H1 (cell line): ENCODE measurements around the gene MGAT4B. TPM values are rescaled to one million over a fixed set of nuclear protein-coding genes. Genes with fewer than 3 reads are reported as not detected.

Experiments
- CTCF ChIA-PET: fragments of 300-600 bp; sonication (Branson Sonifier 250); formaldehyde crosslinking; loops from one replicate; lab custom pipeline; 2021; ENCODE audit not compliant: partially characterized antibody; lab: Charles Lee
- POLR2A ChIA-PET: fragments of 300-600 bp; sonication (Branson Sonifier 250); formaldehyde crosslinking; loops from one replicate; lab custom pipeline; 2021; ENCODE audit warnings: inconsistent platforms; ENCODE audit not compliant: partially characterized antibody; lab: Charles Lee
- DNase-seq, 2 experiments: peaks; one replicate each; pipeline versions ENCODE4 v3.0.0 to v3.0.0-alpha.2; 2010 to 2022; ENCODE audit warnings: low spot score in 2 of 2, low read depth in 1 of 2, mixed read lengths in 1 of 2
- FAIRE-seq: peaks from 2 replicates; lab custom pipeline; 2011; peaks lifted over from hg19 to GRCh38; lab: Jason Lieb, UNC
- H2AFZ ChIP-seq: 2 replicates; pipeline ENCODE4 v1.8.1; 2012; ENCODE audit warnings: low read length, inconsistent platforms
- H2AK5ac ChIP-seq: 2 replicates; pipeline ENCODE4 v1.6.1; 2013; ENCODE audit warnings: low read depth, low read length
- H2BK120ac ChIP-seq: replicated peaks from 2 replicates; pipeline ENCODE3; 2013; ENCODE audit warnings: low read depth, low read length, inconsistent platforms
- H2BK12ac ChIP-seq: 2 replicates; pipeline ENCODE4 v1.6.1; 2013; ENCODE audit warnings: low read depth, low read length
- H2BK15ac ChIP-seq: 2 replicates; pipeline ENCODE4 v1.6.1; 2013; ENCODE audit warnings: low read length
- H2BK20ac ChIP-seq: 2 replicates; pipeline ENCODE4 v1.6.1; 2013; ENCODE audit warnings: low read length
- H2BK5ac ChIP-seq: 2 replicates; pipeline ENCODE4 v1.6.1; 2013; ENCODE audit warnings: low read depth, low read length
- H3K14ac ChIP-seq: 2 replicates; pipeline ENCODE4 v1.6.1; 2013; ENCODE audit warnings: inconsistent platforms; ENCODE audit not compliant: insufficient read length
- H3K18ac ChIP-seq: 2 replicates; pipeline ENCODE4 v1.6.1; 2013; ENCODE audit warnings: low read length; ENCODE audit errors: extremely low read depth
- H3K23ac ChIP-seq: 2 replicates; pipeline ENCODE4 v1.6.1; 2013; ENCODE audit warnings: inconsistent platforms; ENCODE audit not compliant: insufficient read length
- H3K23me2 ChIP-seq: 2 replicates; pipeline ENCODE4 v1.6.1; 2013; ENCODE audit warnings: low read depth, low read length
- H3K27ac ChIP-seq: 2 replicates; pipeline ENCODE4 v1.6.1; 2011; ENCODE audit warnings: low read depth, low read length, inconsistent platforms
- H3K27me3 ChIP-seq, 4 experiments: replicated peaks in 1 of 4; 1 replicate in 1 of 4; 2 replicates in 3 of 4; pipeline versions ENCODE4 v1.6.1 to v1.8.1; 2011 to 2013; ENCODE audit warnings: low read length in 3 of 4, mild to moderate bottlenecking in 3 of 4, inconsistent platforms in 2 of 4, mixed read lengths in 2 of 4, moderate library complexity in 1 of 4; ENCODE audit not compliant: control insufficient read depth in 3 of 4, insufficient read depth in 3 of 4; ENCODE audit errors: extremely low read depth in 1 of 4
- H3K36me3 ChIP-seq, 4 experiments: 2 replicates each; pipeline versions ENCODE4 v1.6.1 to v1.8.1; 2011 to 2013; ENCODE audit warnings: mild to moderate bottlenecking in 4 of 4, low read length in 3 of 4, moderate library complexity in 2 of 4, control low read depth in 1 of 4, inconsistent platforms in 1 of 4; ENCODE audit not compliant: insufficient read depth in 4 of 4, control insufficient read depth in 2 of 4
- H3K4ac ChIP-seq: replicated peaks from 2 replicates; pipeline ENCODE3; 2013; ENCODE audit warnings: low read length, low read depth, mixed read lengths, inconsistent platforms; ENCODE audit not compliant: insufficient read length
- H3K4me1 ChIP-seq, 4 experiments: replicated peaks in 1 of 4; 1 replicate in 1 of 4; 2 replicates in 3 of 4; pipeline versions ENCODE4 v1.6.1 to v1.8.1; 2011 to 2013; ENCODE audit warnings: low read length in 3 of 4, inconsistent platforms in 2 of 4, mixed read lengths in 1 of 4; ENCODE audit not compliant: insufficient read depth in 4 of 4, control insufficient read depth in 3 of 4
- H3K4me2 ChIP-seq, 2 experiments: 2 replicates each; pipeline versions ENCODE4 v1.6.1 to v1.8.1; 2011 to 2013; ENCODE audit warnings: low read depth in 2 of 2, low read length in 2 of 2, control low read depth in 1 of 2, inconsistent platforms in 1 of 2, mild to moderate bottlenecking in 1 of 2; ENCODE audit not compliant: insufficient read depth in 1 of 2
- H3K4me3 ChIP-seq, 4 experiments: fragments of 200-600, 300-600 bp in 1 of 4; sonication (generic), shearing (Covaris generic), sonication (Bioruptor Twin) in 1 of 4; 2 replicates each; pipeline versions ENCODE4 v1.5.1 to v1.8.1; 2011 to 2016; ENCODE audit warnings: low read length in 4 of 4, low read depth in 3 of 4, control low read depth in 2 of 4, inconsistent platforms in 2 of 4, mild to moderate bottlenecking in 2 of 4, mixed read lengths in 1 of 4, moderate library complexity in 1 of 4; ENCODE audit not compliant: insufficient read depth in 2 of 4; ENCODE audit errors: extremely low read depth in 1 of 4
- H3K56ac ChIP-seq: replicated peaks from 2 replicates; pipeline ENCODE3; 2013; ENCODE audit warnings: low read depth, mild to moderate bottlenecking, mixed read lengths, low read length, inconsistent platforms; ENCODE audit not compliant: insufficient read length
- H3K79me1 ChIP-seq: 2 replicates; pipeline ENCODE4 v1.6.1; 2013; ENCODE audit warnings: low read depth, low read length, control low read depth
- H3K79me2 ChIP-seq, 2 experiments: 2 replicates each; pipeline versions ENCODE4 v1.6.1 to v1.8.1; 2012 to 2013; ENCODE audit warnings: low read length in 2 of 2, mild to moderate bottlenecking in 2 of 2, inconsistent platforms in 1 of 2; ENCODE audit not compliant: insufficient read depth in 2 of 2, control insufficient read depth in 1 of 2
- H3K9ac ChIP-seq, 4 experiments: replicated peaks in 1 of 4; 1 replicate in 1 of 4; 2 replicates in 3 of 4; pipeline versions ENCODE4 v1.6.1 to v1.8.1; 2011 to 2013; ENCODE audit warnings: low read depth in 3 of 4, low read length in 3 of 4, control low read depth in 2 of 4, mild to moderate bottlenecking in 2 of 4, moderate library complexity in 2 of 4, inconsistent platforms in 1 of 4; ENCODE audit errors: extremely low read depth in 1 of 4
- H3K9me3 ChIP-seq, 2 experiments: 2 replicates each; pipeline versions ENCODE4 v1.6.1 to v1.8.1; 2012 to 2013; ENCODE audit warnings: mild to moderate bottlenecking in 2 of 2, moderate library complexity in 2 of 2, control low read depth in 1 of 2, inconsistent platforms in 1 of 2, low read depth in 1 of 2, low read length in 1 of 2, mixed read lengths in 1 of 2; ENCODE audit not compliant: insufficient read depth in 2 of 2
- H4K20me1 ChIP-seq, 2 experiments: replicated peaks in 1 of 2; 2 replicates each; pipeline versions ENCODE3 to v1.8.1; 2011 to 2013; ENCODE audit warnings: inconsistent platforms in 2 of 2, low read length in 2 of 2, mild to moderate bottlenecking in 1 of 2; ENCODE audit not compliant: insufficient read depth in 2 of 2, control insufficient read depth in 1 of 2
- H4K5ac ChIP-seq: 2 replicates; pipeline ENCODE4 v1.6.1; 2013; ENCODE audit warnings: low read length, low read depth, mixed read lengths, inconsistent platforms; ENCODE audit not compliant: insufficient read length
- H4K8ac ChIP-seq: 2 replicates; pipeline ENCODE4 v1.8.0; 2013; ENCODE audit warnings: mild to moderate bottlenecking, moderate library complexity, low read length, inconsistent platforms; ENCODE audit not compliant: insufficient read depth; ENCODE audit errors: extremely low read depth
- H4K91ac ChIP-seq: replicated peaks from 2 replicates; pipeline ENCODE3; 2013; ENCODE audit warnings: low read length, mixed read lengths, inconsistent platforms; ENCODE audit not compliant: insufficient read length
- WGBS, 2 experiments: shearing (Covaris generic) in 1 of 2; methylation state at CpG; one replicate each; pipeline versions ENCODE4 v1.1.6 to v1.1.7; 2013 to 2015; ENCODE audit warnings: low lambda C conversion rate in 2 of 2, mixed read lengths in 2 of 2, inconsistent platforms in 1 of 2, low coverage in 1 of 2, missing lambda C conversion rate in 1 of 2; ENCODE audit not compliant: insufficient replicate concordance in 2 of 2, insufficient coverage in 1 of 2, insufficient read length in 1 of 2; ENCODE audit errors: extremely low coverage in 1 of 2, missing lambda C conversion rate in 1 of 2; 5-methylcytosine and 5-hydroxymethylcytosine counted together
- polyA plus RNA-seq, 7 experiments: library from polyadenylated mRNA; depleted of rRNA in 3 of 7; stranded (reverse) in 5 of 7; unstranded in 2 of 7; fragments of >200 nt in 5 of 7; fragments of 200-250 nt in 2 of 7; gene quantifications; 1 replicate in 5 of 7; 2 replicates in 1 of 7; 4 replicates in 1 of 7; pipeline versions ENCODE4 v1.2.1 to v1.2.3, GENCODE V29; 2011 to 2013; ENCODE audit warnings: missing spikeins in 2 of 7, mixed read lengths in 2 of 7
- total RNA-seq: library from RNA; stranded (reverse); fragmentation: NEBNext Ultra II Directional; extraction: Animal tissue kit (Norgen Biotek cat#: 25700); gene quantifications from 2 replicates; pipeline ENCODE4 v1.2.1, GENCODE V29; 2021

The MGAT4B gene
- total and polyA plus RNA-seq, 2 of the 8 experiments (the other 6 are each of a cell fraction or from before 2014, with no cell fraction given): 116 to 128 TPM

DNA sequence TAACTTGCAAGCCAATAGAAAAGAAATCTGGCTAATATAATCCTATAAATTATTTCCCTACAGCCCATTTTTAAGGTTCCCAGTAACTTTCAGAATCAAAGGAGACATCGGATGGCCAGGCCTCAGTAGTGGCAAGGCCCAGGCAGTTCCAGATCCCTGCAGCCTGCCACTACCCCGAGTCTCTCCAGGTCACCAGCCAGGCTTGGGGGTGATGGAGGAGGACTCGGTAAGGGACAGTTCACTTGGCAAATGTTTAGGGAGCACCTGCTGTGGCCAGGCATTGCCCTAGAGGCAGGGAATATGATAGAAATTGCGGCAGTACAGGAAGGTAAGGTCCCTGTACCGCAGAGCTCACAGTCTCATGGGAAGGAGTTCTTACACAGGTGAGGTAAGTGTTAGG, 28.1 kb downstream of the MGAT4B start:
- ChIA-PET POLR2A (interaction anchor here (1.3 to 2.2 kb wide), 3 partner anchors 10 to 28 kb away, joined by 3 to 10 read pairs (median 4); no protein-coding TSS in a partner anchor), CTCF (interaction anchor here (4.0 to 6.7 kb wide), 2 partner anchors 11 to 16 kb away, joined by 32 to 53 read pairs; no protein-coding TSS in a partner anchor)
- Histone ChIP-seq H4K8ac (no peak overlapping the region), H3K36me3 (peaks cover 10 to 29% (median 23%) of the 10 kb centered on the region in 4 experiments; a peak in 6 of 8 replicates), H2AFZ (no peak overlapping the region), H3K56ac (no peak overlapping the region), H3K4me3 (no peak overlapping the region), H2BK5ac (no peak overlapping the region), H2BK20ac (no peak overlapping the region), H3K9me3 (no peaks in the 10 kb centered on the region), H4K5ac (no peak overlapping the region), H3K4me2 (no peak overlapping the region), H3K23ac (no peak overlapping the region), H2BK12ac (no peak overlapping the region), H2AK5ac (no peak overlapping the region), H3K79me2 (no peaks in the 10 kb centered on the region), H3K4me1 (no peaks in the 10 kb centered on the region), H3K18ac (no peak overlapping the region), H2BK15ac (no peak overlapping the region), H4K20me1 (peaks cover 0 to 2% of the 10 kb centered on the region in 2 experiments), H3K23me2 (no peaks in the 10 kb centered on the region), H3K9ac (no peak overlapping the region), H2BK120ac (no peak overlapping the region), H3K4ac (no peak overlapping the region), H3K27ac (no peak overlapping the region), H4K91ac (no peak overlapping the region), H3K27me3 (no peaks in the 10 kb centered on the region), H3K79me1 (no peaks in the 10 kb centered on the region; the same call in 1 of the 2 replicates), H3K14ac (no peak overlapping the region)
- DNase-seq (no peak), FAIRE-seq (no peak)
- 93% methylated on average over 5 of the region's 5 CpGs; no CpG with 5 or more reads in 1 of the 2 experiments for WGBS, 2 experiments
